ENCODE data around the gene GPR161.

Gene GPR161

GRCh38 chr1:168031627-168032026 is 105.1 kb downstream of the GPR161 start:
- DNase-seq (ENCODE audit: low spot score): no peak

DNA sequence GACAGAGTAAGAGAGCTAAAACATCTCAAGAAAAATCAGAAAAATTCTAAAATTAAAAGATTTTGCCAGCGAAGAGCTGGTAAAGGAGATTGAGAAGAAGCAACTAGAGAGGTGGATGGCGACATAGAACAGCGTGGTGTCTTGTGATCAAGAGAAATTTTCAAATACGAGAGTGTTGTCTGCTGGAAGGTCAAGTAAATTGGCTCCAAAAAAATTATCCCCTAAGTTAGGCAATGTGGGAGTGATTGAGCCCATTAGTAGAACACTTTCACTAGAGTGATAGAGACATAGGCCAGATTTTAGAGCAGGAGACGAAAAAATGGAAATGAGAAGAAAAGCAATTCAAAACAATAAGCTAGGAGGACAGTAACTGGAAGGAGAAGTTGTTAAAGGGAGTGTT is 105.5 kb downstream of the GPR161 start:
- no peak for DNase-seq (ENCODE audit: low spot score)

Measured in Ammon's horn (tissue), 1 donor.